Gastroesophageal sphincter (tissue), 3 donors: ENCODE data around the gene BCL2L13.
"Not testable (repeated sequence)": the region's sequence is repeated elsewhere in the genome, so short reads cannot be mapped to it uniquely, and the experiment has no call there.

Source experiments
- CTCF ChIP-seq, 4 experiments: fragments of 200-600 bp in 2 of 4; fragments of 450-650 bp in 2 of 4; sonication (generic) in 1 of 4; IDR thresholded peaks; one replicate each; pipeline ENCODE4 v1.5.1; 2017 to 2019; ENCODE audit warnings: antibody characterized with exemption in 4 of 4, mild to moderate bottlenecking in 2 of 4, moderate library complexity in 2 of 4
- POLR2AphosphoS5 ChIP-seq: sonication (generic); formaldehyde crosslinking; IDR thresholded peaks from one replicate; pipeline ENCODE4 v1.6.1; 2017; ENCODE audit warnings: antibody characterized with exemption

- not testable (repeated sequence) for TF ChIP-seq CTCF (IDR thresholded peaks at IDR 0.05); POLR2AphosphoS5
Measured at GRCh38 chr22:17763442-17763841, 124.9 kb downstream of the BCL2L13 start.
